ENCODE results near the gene STAB1.

DNA sequence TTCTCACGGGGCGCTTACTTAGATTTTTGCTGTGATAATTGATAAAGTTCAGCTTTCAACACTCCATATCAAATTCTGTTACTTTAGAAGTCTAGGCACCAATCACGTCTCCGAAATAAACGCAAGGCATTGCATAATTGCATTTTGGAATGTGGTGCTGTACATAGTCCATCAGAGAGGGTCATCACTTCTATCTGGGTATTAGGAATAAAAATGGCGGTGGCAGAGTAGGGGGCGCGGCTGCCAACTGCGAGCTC lies 40.9 kb downstream of the STAB1 start:
- TF ChIP-seq, protein P1, sequence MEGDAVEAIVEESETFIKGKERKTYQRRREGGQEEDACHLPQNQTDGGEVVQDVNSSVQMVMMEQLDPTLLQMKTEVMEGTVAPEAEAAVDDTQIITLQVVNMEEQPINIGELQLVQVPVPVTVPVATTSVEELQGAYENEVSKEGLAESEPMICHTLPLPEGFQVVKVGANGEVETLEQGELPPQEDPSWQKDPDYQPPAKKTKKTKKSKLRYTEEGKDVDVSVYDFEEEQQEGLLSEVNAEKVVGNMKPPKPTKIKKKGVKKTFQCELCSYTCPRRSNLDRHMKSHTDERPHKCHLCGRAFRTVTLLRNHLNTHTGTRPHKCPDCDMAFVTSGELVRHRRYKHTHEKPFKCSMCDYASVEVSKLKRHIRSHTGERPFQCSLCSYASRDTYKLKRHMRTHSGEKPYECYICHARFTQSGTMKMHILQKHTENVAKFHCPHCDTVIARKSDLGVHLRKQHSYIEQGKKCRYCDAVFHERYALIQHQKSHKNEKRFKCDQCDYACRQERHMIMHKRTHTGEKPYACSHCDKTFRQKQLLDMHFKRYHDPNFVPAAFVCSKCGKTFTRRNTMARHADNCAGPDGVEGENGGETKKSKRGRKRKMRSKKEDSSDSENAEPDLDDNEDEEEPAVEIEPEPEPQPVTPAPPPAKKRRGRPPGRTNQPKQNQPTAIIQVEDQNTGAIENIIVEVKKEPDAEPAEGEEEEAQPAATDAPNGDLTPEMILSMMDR (IDR thresholded peaks at IDR 0.05; ENCODE audit: insufficient read depth, low read length), result no peak
- no peak for TF ChIP-seq POLR2AphosphoS5 (IDR thresholded peaks at IDR 0.05; ENCODE audit: low read depth)

Measured in HL-60 (cell line).